Measurements from ENCODE around the gene FAM107B. TPM values are rescaled to one million over a fixed set of nuclear protein-coding genes. Genes with fewer than 3 reads are reported as not detected.

The FAM107B gene
- total RNA-seq, 1 donor from 2014 or later = 82.8 TPM

- DNase-seq = no peak
Observed at GRCh38 chr10:14486777-14487487, 287.8 kb downstream of the FAM107B start.

DNA sequence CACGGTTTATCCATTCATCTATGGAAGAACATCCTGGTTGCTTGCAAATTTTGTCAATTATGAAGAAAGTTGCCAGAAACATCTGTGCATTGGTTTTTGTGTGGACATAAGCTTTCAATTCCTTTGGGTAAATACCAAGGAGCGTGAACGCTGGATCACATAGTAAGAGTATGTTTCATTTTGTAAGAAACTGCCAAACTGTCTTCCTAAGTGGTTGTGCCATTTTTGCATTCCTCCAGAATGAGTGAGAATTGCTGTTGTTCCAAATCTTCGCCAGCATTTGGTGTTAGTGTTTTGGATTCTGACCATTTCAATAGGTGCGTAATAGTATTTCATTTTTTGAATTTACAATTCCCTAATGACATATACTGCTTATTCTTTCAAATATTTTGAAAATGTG lies 288.7 kb downstream of the FAM107B start:
- DNase-seq = no peak

DNA sequence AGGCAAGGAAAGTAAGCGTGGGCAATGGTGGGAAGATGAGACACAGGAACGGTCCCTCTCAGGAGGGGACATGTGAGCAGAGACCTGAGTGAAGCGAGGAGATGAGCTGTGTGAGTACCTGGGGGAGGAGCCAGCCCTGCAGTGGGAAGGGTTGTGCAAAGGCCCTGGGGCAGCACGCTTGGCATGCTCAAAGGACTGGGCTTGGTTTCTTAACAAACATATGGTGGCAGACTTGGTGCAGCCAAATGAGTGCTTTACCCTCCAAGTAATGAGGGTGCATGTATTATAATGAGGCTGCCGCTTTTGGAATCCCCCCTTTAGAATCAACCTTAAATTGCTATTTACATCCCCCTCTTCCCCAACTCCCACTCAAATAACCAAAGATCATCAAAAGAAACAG lies 291.3 kb downstream of the FAM107B start:
- no peak for DNase-seq

- peak; percentile 26 for DNase-seq
Observed at GRCh38 chr10:14481752-14482151, 292.9 kb downstream of the FAM107B start.

DNA sequence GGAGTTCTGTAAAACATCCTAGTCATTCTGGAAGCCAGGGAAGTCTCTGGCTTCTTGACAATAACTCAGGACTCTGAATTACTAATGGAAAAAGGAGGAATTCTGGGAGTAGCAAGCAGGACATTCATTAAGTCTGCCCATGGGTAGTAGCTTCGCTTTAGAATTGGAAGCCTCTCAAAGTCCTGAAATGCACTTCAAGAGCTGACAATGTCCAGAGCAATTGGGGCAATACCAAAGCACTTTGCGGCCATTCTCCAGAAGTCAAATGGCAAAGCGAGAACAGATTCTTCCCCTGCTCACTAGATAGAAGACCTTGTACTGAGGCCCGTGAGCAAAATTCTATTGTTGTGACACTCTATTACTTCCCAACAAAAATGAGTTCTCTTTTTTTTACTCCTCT lies 293.7 kb downstream of the FAM107B start:
- DNase-seq = no peak

- peak; percentile 49 for DNase-seq
Observed at GRCh38 chr10:14478604-14479003, 296.1 kb downstream of the FAM107B start.

- no peak for DNase-seq
Observed at GRCh38 chr10:14478201-14478600, 296.5 kb downstream of the FAM107B start.

DNA sequence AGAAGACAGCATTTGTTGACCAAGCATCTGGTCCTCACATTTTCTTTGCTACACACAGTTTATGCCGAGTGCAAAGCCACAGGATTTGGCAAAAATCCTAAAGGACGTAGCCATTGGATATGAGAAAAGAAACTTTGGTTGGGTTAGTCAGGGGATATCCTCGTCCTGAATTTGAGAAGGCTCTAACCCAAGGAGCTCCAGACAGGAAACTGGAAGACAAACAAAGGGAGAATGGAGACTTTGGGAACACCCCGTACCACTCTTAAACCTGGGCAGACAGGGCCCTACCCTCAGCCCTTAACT lies 297.3 kb downstream of the FAM107B start:
- DNase-seq = no peak

GRCh38 chr10:14476641-14477407 lies 297.9 kb downstream of the FAM107B start:
- DNase-seq = no peak

DNA sequence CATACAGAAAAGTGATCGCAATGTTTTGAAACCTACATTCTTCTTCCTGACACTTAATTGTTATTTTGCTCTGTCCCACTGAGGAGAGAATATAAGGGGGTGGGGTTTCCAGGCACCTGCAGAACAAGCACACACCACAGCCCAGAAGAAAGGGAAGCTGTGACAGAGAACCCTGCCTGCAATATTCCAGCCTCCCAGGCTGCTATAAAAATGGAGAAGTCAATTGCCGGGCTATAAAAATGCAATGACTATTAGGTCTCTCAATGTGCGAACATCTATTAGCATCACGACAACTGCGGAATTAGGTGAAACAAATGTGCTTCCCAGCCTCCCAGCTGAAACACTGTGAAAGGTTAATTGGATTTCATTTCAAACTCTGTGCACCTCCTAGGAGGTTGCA lies 298.7 kb downstream of the FAM107B start:
- DNase-seq = no peak

DNA sequence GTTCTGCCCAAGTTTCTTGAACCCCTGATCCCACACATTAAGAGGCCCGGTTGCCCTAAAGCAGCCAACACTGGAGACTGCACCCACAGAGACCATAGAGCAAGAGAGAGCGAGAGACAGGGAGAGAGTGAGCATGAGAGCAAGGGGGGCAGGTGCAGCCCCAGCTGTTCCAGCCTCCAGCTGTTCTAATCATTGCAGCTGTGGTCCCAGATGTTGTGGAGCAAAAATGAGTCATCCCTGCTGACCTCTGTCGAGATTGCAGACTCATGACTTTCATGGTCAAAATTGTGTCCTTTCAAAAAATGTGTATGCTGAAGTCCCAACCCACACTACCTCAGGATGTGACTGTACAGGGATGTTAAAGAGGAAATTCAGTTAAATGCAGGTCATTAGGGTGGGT lies 300.0 kb downstream of the FAM107B start:
- no peak for DNase-seq

- no peak for DNase-seq
Observed at GRCh38 chr10:14470920-14471319, 303.8 kb downstream of the FAM107B start.

DNA sequence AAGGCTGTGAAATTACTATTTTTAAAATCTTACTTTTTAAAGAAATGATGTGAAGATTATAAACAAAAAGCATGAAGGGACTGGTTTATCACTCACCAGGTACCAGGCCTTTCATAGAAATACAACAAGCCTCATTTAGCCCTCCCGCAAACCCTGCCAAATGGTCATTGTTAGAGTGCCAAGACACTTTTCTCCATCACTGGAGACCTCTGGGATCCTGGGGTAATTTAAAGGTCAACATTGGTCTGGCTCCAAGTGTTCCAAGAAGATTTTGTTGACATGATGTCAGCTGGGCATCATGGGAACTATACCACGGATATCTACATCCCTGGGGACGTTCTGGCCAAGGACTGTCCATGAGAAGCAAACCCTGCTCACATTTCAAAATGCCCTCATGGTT lies 306.0 kb downstream of the FAM107B start:
- DNase-seq = no peak

Small RNAs within 50 kb of the gene (small RNA-seq; reads per million reads assigned to genes)
- gene RNA5SP302 = not detected

Other genes starting within 250 kb of the FAM107B start
- 1.4 TPM for gene CDNF, start 63.1 kb upstream of the FAM107B start, total RNA-seq
- 14.8 TPM for gene HSPA14, start 63.4 kb upstream of the FAM107B start, total RNA-seq
- gene MSANTD7, start 63.4 kb upstream of the FAM107B start, total RNA-seq = 34.3 TPM
- 30.6 TPM for gene SUV39H2, start 104.0 kb upstream of the FAM107B start, total RNA-seq
- gene DCLRE1C, start 179.2 kb upstream of the FAM107B start, total RNA-seq = 11.4 TPM
- not detected for gene MEIG1, start 184.5 kb upstream of the FAM107B start, total RNA-seq

Data from occipital lobe (tissue), 3 donors.